Esophagus muscularis mucosa (tissue), 4 donors: ENCODE data around the gene TAOK1. TPM values are rescaled to one million over a fixed set of nuclear protein-coding genes. Genes with fewer than 3 reads are reported as not detected.

ENCODE experiments used
- DNase-seq: peaks from one replicate; pipeline ENCODE4 v3.0.0-alpha.2; 2017; ENCODE audit errors: extremely low spot score
- H3K27ac ChIP-seq, 4 donors: fragments of 200-600 bp; sonication (generic); replicated peaks in 1 of 4; 1 replicate in 3 of 4; 2 replicates in 1 of 4; pipeline ENCODE4 v1.5.1; 2016 to 2019; ENCODE audit warnings: mild to moderate bottlenecking in 1 of 4
- H3K27me3 ChIP-seq, 4 donors: fragments of 200-600 bp; sonication (generic); one replicate each; pipeline versions ENCODE4 v1.5.1 to v1.6.0; 2016 to 2019
- H3K36me3 ChIP-seq, 4 donors: fragments of 200-600 bp; sonication (generic); one replicate each; pipeline ENCODE4 v1.5.1; 2016 to 2019
- H3K4me1 ChIP-seq, 4 donors: fragments of 200-600 bp; sonication (generic); one replicate each; pipeline ENCODE4 v1.5.1; 2016 to 2019
- H3K4me3 ChIP-seq, 4 donors: fragments of 200-600 bp; sonication (generic); 1 replicate in 2 of 4; 2 replicates in 2 of 4; pipeline ENCODE4 v1.5.1; 2016 to 2019; ENCODE audit warnings: mild to moderate bottlenecking in 4 of 4, moderate library complexity in 1 of 4
- H3K9me3 ChIP-seq, 4 donors: fragments of 200-600 bp; sonication (generic); 1 replicate in 3 of 4; 2 replicates in 1 of 4; pipeline ENCODE4 v1.5.1; 2016 to 2019
- EP300 ChIP-seq: sonication (generic); formaldehyde crosslinking; IDR thresholded peaks from one replicate; pipeline ENCODE4 v1.6.1; 2017; ENCODE audit warnings: antibody characterized with exemption
- POLR2A ChIP-seq: fragments of 450-650 bp; IDR thresholded peaks from one replicate; pipeline ENCODE4 v1.6.1; 2017; ENCODE audit warnings: antibody characterized with exemption, moderate library complexity, mild to moderate bottlenecking, low read depth
- POLR2AphosphoS5 ChIP-seq, 2 donors: sonication (generic); formaldehyde crosslinking; IDR thresholded peaks; one replicate each; pipeline ENCODE4 v1.6.1; 2017; ENCODE audit warnings: antibody characterized with exemption in 2 of 2
- WGBS: methylation state at CpG from one replicate; pipeline ENCODE4 v1.1.5; 2018; 5-methylcytosine and 5-hydroxymethylcytosine counted together
- intact Hi-C: fragments of 100-400 bp; cut with DNase I; formaldehyde crosslinking; loops from one replicate; pipeline ENCODE4 v1.15.1; 2023
- total RNA-seq, 4 donors: library from RNA; depleted of rRNA; stranded (reverse); fragments of >200 nt; gene quantifications; one replicate each; pipeline versions ENCODE4 v1.1.0 to v1.2.1, GENCODE V29; 2016
- TF ChIP-seq, protein P1 (sequence below), 3 experiments: fragments of 200-600 bp in 2 of 3; fragments of 450-650 bp in 1 of 3; sonication (generic) in 2 of 3; IDR thresholded peaks; one replicate each; pipeline ENCODE4 v1.5.1; 2017 to 2019; ENCODE audit warnings: antibody characterized with exemption in 3 of 3, mild to moderate bottlenecking in 2 of 3, moderate library complexity in 1 of 3

Gene TAOK1
- total RNA-seq, 4 donors from 2014 or later = 48.7 to 73.1 (median 58.9) TPM

GRCh38 chr17:29574732-29575510 is 184.8 kb downstream of the TAOK1 start:
- Histone ChIP-seq H3K4me3 (no peak overlapping the region), H3K27me3 (no peaks in the 10 kb centered on the region), H3K36me3 (peaks cover 35 to 83% (median 65%) of the 10 kb centered on the region in 4 donors), H3K27ac (no peak overlapping the region), H3K9me3 (no peaks in the 10 kb centered on the region), H3K4me1 (peaks cover 22 to 53% (median 47%) of the 10 kb centered on the region in 4 donors)
- WGBS = 80% methylated on average over 7 of the region's 17 CpGs
- TF ChIP-seq POLR2A (no peak), EP300 (no peak), POLR2AphosphoS5 (IDR thresholded peaks at IDR 0.05) (no peak)
- TF ChIP-seq, protein P1, sequence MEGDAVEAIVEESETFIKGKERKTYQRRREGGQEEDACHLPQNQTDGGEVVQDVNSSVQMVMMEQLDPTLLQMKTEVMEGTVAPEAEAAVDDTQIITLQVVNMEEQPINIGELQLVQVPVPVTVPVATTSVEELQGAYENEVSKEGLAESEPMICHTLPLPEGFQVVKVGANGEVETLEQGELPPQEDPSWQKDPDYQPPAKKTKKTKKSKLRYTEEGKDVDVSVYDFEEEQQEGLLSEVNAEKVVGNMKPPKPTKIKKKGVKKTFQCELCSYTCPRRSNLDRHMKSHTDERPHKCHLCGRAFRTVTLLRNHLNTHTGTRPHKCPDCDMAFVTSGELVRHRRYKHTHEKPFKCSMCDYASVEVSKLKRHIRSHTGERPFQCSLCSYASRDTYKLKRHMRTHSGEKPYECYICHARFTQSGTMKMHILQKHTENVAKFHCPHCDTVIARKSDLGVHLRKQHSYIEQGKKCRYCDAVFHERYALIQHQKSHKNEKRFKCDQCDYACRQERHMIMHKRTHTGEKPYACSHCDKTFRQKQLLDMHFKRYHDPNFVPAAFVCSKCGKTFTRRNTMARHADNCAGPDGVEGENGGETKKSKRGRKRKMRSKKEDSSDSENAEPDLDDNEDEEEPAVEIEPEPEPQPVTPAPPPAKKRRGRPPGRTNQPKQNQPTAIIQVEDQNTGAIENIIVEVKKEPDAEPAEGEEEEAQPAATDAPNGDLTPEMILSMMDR (IDR thresholded peaks at IDR 0.05) = no peak
- DNase-seq = no peak
- intact Hi-C loops = no loop called here

- H3K27ac ChIP-seq = no peak overlapping the region
- H3K9me3 ChIP-seq = no peaks in the 10 kb centered on the region
- WGBS = 87% methylated on average over 12 of the region's 28 CpGs
- no peak for TF ChIP-seq EP300
- no peak for TF ChIP-seq POLR2A
- TF ChIP-seq POLR2AphosphoS5 (IDR thresholded peaks at IDR 0.05) = no peak
- TF ChIP-seq, protein P1 (IDR thresholded peaks at IDR 0.05) = no peak
- intact Hi-C loops = no loop called here
- H3K4me3 ChIP-seq = no peak overlapping the region
- H3K36me3 ChIP-seq = peaks cover 35 to 86% (median 69%) of the 10 kb centered on the region in 4 donors
- peaks cover 29 to 55% (median 48%) of the 10 kb centered on the region in 4 donors for H3K4me1 ChIP-seq
- no peak for DNase-seq
- H3K27me3 ChIP-seq = no peaks in the 10 kb centered on the region
Observed at GRCh38 chr17:29575511-29576213, 185.5 kb downstream of the TAOK1 start.

- TF ChIP-seq POLR2AphosphoS5 (IDR thresholded peaks at IDR 0.05) (no peak), EP300 (no peak), POLR2A (no peak)
- TF ChIP-seq, protein P1 (IDR thresholded peaks at IDR 0.05) = no peak
- Histone ChIP-seq H3K4me3 (no peak overlapping the region), H3K27me3 (no peaks in the 10 kb centered on the region), H3K4me1 (peaks cover 32 to 53% (median 51%) of the 10 kb centered on the region in 4 donors), H3K36me3 (peaks cover 36 to 86% (median 76%) of the 10 kb centered on the region in 4 donors), H3K9me3 (no peaks in the 10 kb centered on the region), H3K27ac (no peak overlapping the region)
- WGBS = 96% methylated on average over 13 of the region's 37 CpGs
- DNase-seq = no peak
- intact Hi-C loops = no loop called here
Observed at GRCh38 chr17:29576214-29577000, 186.2 kb downstream of the TAOK1 start.

- H3K4me1 ChIP-seq = peaks cover 31 to 52% (median 49%) of the 10 kb centered on the region in 4 donors
- H3K27me3 ChIP-seq = no peaks in the 10 kb centered on the region
- peaks cover 42 to 86% (median 82%) of the 10 kb centered on the region in 4 donors for H3K36me3 ChIP-seq
- H3K27ac ChIP-seq = peak overlapping the region in 1 of 4 donors; percentile 40
- intact Hi-C loops = no loop called here
- TF ChIP-seq EP300 (no peak), POLR2AphosphoS5 (IDR thresholded peaks at IDR 0.05) (no peak), POLR2A (no peak)
- TF ChIP-seq, protein P1 (IDR thresholded peaks at IDR 0.05) = no peak
- no peak for DNase-seq
- no peak overlapping the region for H3K4me3 ChIP-seq
- 90% methylated on average over 6 of the region's 9 CpGs for WGBS
- no peaks in the 10 kb centered on the region for H3K9me3 ChIP-seq
Observed at GRCh38 chr17:29577001-29577370, 186.8 kb downstream of the TAOK1 start.
